AG04450 (cell line): Measurements from ENCODE around the gene MTMR11. TPM values are rescaled to one million over a fixed set of nuclear protein-coding genes. Genes with fewer than 3 reads are reported as not detected.
"Not testable (repeated sequence)": the region's sequence is repeated elsewhere in the genome, so short reads cannot be mapped to it uniquely, and the experiment has no call there.

ENCODE experiments used
- CTCF ChIA-PET: fragments of 300-600, 350-600 bp; formaldehyde crosslinking; extraction: SDS; loops from one replicate; lab custom pipeline; 2022; ENCODE audit warnings: antibody characterized with exemption, inconsistent platforms; lab: Charles Lee
- POLR2A ChIA-PET: fragments of 350-600 bp; formaldehyde crosslinking; extraction: SDS; loops from one replicate; lab custom pipeline; 2021; ENCODE audit warnings: antibody characterized with exemption, inconsistent platforms; lab: Yijun Ruan, JAX
- DNase-seq: peaks from one replicate; pipeline ENCODE4 v3.0.0-alpha.2; 2011; ENCODE audit warnings: low read depth, low spot score
- H3K27ac ChIP-seq: one replicate; pipeline ENCODE4 v1.5.1; 2012; ENCODE audit warnings: low read depth, low read length, control low read depth
- H3K27me3 ChIP-seq: one replicate; pipeline ENCODE4 v1.6.0; 2012; ENCODE audit warnings: low read length; ENCODE audit not compliant: control insufficient read depth, insufficient read depth
- H3K4me3 ChIP-seq: 2 replicates; pipeline ENCODE4 v1.5.1; 2011; ENCODE audit warnings: mild to moderate bottlenecking, low read depth, low read length, control low read depth
- H3K9me3 ChIP-seq: 2 replicates; pipeline ENCODE4 v1.5.1; 2012; ENCODE audit warnings: low read length; ENCODE audit not compliant: control insufficient read depth, insufficient read depth
- polyA plus RNA-seq: library from polyadenylated mRNA; depleted of rRNA; stranded (reverse); fragments of >200 nt; gene quantifications from 2 replicates; pipeline ENCODE4 v1.2.3, GENCODE V29; 2011
- TF ChIP-seq, protein P1 (sequence below): IDR thresholded peaks from 2 replicates; pipeline ENCODE4 v1.5.1; 2011; ENCODE audit warnings: low read depth, low read length, control low read depth, inconsistent platforms

Gene MTMR11
- polyA plus RNA-seq, 1 experiment: 17.0 TPM

DNA sequence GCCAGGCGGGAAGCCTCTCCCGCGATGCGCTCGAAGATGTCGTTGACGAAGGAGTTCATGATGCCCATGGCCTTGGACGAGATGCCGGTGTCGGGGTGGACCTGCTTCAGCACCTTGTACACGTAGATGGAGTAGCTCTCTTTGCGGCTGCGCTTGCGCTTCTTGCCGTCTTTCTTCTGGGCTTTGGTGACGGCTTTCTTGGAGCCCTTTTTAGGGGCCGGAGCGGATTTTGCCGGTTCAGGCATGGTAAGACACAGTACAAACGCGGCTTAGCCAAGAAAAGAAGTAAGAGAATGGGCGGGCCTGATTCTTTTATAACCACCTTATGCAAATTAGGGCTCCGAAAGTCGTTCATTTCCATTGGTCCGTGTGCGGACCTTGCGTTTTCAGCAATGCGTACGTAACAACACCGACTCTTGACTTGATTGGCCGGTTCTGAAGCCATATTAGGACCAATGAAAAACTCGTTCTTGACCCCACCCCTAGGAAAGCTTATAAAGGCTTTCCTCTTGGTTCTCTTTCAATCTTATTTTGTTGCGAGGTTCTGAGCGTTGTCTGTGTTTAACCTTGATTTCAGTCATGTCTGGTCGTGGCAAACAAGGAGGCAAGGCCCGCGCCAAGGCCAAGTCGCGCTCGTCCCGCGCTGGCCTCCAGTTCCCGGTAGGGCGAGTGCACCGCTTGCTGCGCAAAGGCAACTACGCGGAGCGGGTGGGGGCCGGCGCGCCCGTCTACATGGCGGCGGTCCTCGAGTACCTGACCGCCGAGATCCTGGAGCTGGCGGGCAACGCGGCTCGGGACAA, 50.1 kb downstream of the MTMR11 start:
- peak overlapping the region; percentile 77 for H3K4me3 ChIP-seq
- peak; percentile 99 for DNase-seq
- H3K27ac ChIP-seq: peak overlapping the region; percentile 99
- no peaks in the 10 kb centered on the region for H3K27me3 ChIP-seq
- no peaks in the 10 kb centered on the region; the same call in 1 of the 2 replicates for H3K9me3 ChIP-seq
- ChIA-PET POLR2A (interaction anchor here (0.6 to 4.4 kb wide), 21 partner anchors 9 to 1624 kb away, joined by 3 to 38 read pairs (median 8); partner anchors contain the start of genes BOLA1, CGN, MTMR11 and OTUD7B), CTCF (interaction anchor here (0.7 to 1.5 kb wide), 2 partner anchors 100 to 203 kb away, joined by 3 to 5 read pairs; no protein-coding TSS in a partner anchor)
- TF ChIP-seq, protein P1, sequence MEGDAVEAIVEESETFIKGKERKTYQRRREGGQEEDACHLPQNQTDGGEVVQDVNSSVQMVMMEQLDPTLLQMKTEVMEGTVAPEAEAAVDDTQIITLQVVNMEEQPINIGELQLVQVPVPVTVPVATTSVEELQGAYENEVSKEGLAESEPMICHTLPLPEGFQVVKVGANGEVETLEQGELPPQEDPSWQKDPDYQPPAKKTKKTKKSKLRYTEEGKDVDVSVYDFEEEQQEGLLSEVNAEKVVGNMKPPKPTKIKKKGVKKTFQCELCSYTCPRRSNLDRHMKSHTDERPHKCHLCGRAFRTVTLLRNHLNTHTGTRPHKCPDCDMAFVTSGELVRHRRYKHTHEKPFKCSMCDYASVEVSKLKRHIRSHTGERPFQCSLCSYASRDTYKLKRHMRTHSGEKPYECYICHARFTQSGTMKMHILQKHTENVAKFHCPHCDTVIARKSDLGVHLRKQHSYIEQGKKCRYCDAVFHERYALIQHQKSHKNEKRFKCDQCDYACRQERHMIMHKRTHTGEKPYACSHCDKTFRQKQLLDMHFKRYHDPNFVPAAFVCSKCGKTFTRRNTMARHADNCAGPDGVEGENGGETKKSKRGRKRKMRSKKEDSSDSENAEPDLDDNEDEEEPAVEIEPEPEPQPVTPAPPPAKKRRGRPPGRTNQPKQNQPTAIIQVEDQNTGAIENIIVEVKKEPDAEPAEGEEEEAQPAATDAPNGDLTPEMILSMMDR: no peak

DNA sequence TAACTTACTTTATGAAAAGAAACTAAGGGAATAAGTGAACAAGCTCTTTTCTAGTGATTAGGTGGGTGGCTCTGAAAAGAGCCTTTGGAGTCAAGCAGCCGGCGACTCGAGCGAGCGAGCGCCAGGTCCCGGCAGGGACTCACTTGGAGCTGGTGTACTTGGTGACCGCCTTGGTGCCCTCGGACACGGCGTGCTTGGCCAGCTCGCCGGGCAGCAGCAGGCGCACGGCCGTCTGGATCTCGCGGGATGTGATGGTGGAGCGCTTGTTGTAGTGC, 50.6 kb downstream of the MTMR11 start:
- Histone ChIP-seq H3K27ac (peak overlapping the region; percentile 99), H3K4me3 (peak overlapping the region; percentile 77)
- DNase-seq, H3K27me3 ChIP-seq, H3K9me3 ChIP-seq: not testable (repeated sequence)
- ChIA-PET CTCF (interaction anchor here (0.7 to 1.5 kb wide), 2 partner anchors 101 to 204 kb away, joined by 3 to 5 read pairs; no protein-coding TSS in a partner anchor), POLR2A (interaction anchor here (0.6 to 4.4 kb wide), 11 partner anchors 13 to 1625 kb away, joined by 3 to 38 read pairs (median 14); partner anchors contain the start of genes BOLA1, CGN, MTMR11 and OTUD7B)

DNA sequence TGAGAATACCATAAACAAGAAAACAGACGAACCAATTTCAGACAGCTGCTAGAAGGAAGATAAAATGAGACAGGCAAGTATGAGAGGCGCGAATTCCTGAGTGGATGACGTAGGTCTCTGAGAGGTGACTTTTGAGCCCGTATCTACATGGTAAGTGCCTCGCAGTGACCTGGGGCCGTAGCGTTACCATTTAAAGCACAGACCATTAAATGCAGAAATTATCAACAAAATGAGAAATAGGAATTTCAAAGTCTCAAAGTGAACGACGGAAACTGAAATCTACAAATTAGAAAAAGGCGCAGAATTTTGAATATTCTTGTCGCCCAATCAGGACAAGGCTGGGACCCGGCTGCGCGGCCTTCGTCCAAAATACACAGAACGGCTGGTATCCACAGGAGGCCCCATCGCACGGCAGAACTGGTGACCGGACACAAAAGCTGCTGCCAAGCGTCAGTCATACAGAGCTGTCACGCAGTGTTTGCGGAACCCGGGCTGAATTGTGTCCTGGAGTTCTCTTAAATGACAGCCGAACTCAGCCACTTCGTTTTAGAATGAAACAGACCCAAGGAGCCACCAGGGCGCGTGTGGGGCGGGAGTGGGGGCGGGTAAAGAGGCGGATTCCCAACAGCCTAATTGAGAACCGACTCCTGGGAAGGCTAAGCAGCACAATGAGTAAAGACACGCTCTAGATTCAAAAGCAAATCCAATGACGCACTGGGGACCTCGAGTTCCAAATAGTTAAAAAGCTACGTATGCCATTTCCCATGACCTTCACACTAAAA, 51.1 kb downstream of the MTMR11 start:
- peak overlapping the region; percentile 99 for H3K27ac ChIP-seq
- POLR2A ChIA-PET: interaction anchor here (1.0 to 4.4 kb wide), 8 partner anchors 14 to 278 kb away, joined by 3 to 38 read pairs (median 19); partner anchors contain the start of genes BOLA1, OTUD7B and SF3B4
- CTCF ChIA-PET: interaction anchor here (0.7 to 1.2 kb wide), 2 partner anchors 36 to 204 kb away, joined by 3 read pairs; no protein-coding TSS in a partner anchor
- TF ChIP-seq, protein P1: no peak
- peak; percentile 20 for DNase-seq
- no peaks in the 10 kb centered on the region for H3K27me3 ChIP-seq
- no peaks in the 10 kb centered on the region; the same call in 1 of the 2 replicates for H3K9me3 ChIP-seq
- peak overlapping the region; percentile 77 for H3K4me3 ChIP-seq

DNA sequence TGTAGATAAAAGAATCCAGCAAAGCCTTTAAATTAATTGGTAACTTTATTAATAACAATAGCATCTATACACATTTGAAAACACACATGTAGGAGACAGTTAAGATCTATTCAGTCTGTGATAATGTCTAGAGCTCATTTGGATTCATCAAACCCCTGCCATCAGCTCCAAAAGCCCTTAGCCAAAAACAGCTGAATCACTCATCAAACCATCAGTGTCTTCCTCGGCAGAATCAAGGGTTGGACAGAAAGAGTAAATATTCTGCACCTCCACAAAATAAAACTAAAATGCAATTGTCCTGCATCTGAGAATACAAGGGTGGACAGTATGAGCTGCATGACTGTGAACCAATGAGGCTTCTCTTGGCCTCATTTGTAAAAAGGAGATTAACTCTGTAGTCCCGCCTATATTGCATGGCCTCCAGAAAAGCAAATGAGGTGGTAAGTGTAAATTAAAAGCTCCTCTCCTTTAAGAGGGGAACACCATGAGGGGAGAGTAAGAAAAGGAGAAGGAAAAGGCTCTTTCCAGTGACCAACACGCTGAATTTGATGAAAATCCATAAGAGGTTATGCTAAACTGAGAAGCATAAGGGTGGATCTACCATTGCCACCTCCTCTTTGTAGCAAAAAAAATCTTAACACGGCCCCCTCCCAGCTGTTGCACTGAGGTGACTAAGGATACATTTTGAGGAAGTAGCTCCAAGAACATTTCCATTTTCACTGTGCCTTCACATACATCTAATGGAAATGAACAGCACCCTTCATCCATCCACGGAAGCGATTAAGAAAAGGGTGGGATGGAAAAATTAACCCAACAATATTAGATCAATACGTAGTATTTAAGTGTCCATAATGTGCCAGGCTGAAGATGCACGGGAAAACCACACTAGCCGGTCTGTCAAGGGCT, 52.0 kb downstream of the MTMR11 start:
- DNase-seq: no peak
- POLR2A ChIA-PET: interaction anchor here (1.0 to 4.4 kb wide), 3 partner anchors 35 to 279 kb away, joined by 3 to 38 read pairs (median 25); no protein-coding TSS in a partner anchor

More for the DNA sequence above, 52.0 kb downstream of the MTMR11 start:
- no peaks in the 10 kb centered on the region; the same call in 1 of the 2 replicates for H3K9me3 ChIP-seq
- CTCF ChIA-PET: interaction anchor here (1.2 kb wide), 1 partner anchor 35 kb away, joined by 3 read pairs; no protein-coding TSS in a partner anchor
- peak overlapping the region; percentile 77 for H3K4me3 ChIP-seq
- H3K27ac ChIP-seq: peak overlapping the region; percentile 99
- TF ChIP-seq, protein P1: no peak
- H3K27me3 ChIP-seq: no peaks in the 10 kb centered on the region
